UCSD-AML1 (cell line): Measurements from ENCODE around the gene TJP1.
"Not testable (repeated sequence)": the region's sequence is repeated elsewhere in the genome, so short reads cannot be mapped to it uniquely, and the experiment has no call there.

Experiments used
- DNase-seq: peaks from one replicate; lab custom pipeline; 2025; ENCODE audit not compliant: unreplicated experiment; lab: John Stamatoyannopoulos, UW

The TJP1 gene

DNA sequence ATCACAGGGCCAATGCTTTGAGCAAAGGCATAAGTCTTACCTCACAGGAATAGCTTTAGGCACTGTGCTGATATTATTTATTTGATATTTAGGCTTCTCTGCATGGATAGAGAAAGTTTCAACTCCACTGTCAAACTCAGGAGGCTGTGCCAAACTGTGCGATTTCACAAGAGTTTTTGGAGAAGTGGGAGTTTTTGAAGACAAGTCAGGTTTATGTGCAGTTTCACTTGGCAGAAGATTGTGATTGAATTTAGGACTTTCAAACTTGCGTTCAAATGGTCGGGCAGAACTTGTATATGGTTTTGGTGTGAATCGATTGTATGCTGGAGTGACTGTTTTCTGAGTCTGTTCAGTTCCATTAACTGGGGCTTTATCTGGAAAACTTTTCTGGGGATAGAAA is 113.7 kb downstream of the TJP1 start:
- no peak for DNase-seq

DNA sequence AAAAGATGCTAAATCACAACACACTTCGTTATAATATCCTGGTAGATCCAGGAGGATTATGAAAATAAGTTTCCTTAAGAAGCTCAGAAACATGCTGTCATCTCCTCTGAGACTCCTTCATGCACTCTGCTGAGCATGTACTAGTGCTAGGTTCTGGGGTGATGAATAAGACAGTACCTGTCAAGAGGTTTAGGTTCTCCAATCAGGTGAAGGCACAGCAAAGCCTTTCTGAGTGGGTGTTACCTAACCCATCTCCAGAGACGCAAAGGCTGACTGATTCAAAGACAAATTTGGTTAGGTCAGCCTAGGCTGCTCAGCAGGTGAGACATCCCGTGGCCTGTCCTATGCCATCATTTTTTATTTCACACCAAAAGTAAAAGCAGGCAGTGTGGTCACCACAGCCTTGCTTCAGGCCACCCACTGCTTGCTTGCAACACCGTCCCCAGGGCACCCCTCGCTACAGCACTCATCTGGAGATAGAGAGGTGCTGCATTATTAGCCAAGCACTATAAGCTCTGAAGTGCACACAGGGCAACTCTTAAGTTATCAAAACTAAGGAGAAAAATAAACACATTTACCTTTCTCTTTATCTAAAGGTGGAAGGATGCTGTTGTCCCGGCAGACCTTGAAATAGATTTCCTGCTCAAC is 117.2 kb downstream of the TJP1 start:
- no peak for DNase-seq

DNA sequence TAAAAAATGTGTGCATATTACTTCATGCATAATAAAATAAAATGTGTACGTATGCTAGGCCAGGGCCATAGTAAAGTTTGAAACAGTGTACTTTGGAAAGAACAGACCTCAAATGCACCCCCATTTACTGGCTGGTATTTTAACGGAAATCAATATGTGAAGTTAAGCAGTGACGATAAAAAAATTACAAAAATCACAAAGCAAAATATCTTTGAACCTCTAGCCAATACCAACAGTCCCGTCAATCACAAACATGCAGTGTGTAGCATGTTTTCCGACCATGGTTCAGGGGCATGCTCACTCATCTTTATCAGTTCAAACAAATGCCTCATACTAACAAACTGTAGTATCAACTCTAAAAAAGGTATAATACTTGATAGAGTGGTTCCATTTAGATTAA is 121.1 kb downstream of the TJP1 start:
- DNase-seq: no peak

DNA sequence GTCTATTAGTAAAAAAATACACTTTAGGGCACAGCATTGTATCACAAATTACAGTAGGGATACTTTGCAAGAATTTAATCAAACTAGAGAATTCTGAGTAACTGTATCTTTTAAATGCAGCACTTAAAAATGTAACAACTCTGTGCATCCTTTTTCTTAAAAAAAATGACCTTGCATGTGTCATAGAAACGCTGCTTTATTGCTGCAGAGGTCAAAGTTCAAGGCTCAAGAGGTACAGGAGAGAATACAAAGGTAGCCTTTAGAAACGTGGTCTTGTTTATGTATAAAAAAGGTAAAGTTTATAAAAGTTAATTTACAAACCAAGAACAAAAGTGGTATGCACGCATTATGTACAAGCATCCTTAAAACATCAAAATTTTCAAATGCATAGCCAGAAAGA is 122.0 kb downstream of the TJP1 start:
- DNase-seq: no peak

DNA sequence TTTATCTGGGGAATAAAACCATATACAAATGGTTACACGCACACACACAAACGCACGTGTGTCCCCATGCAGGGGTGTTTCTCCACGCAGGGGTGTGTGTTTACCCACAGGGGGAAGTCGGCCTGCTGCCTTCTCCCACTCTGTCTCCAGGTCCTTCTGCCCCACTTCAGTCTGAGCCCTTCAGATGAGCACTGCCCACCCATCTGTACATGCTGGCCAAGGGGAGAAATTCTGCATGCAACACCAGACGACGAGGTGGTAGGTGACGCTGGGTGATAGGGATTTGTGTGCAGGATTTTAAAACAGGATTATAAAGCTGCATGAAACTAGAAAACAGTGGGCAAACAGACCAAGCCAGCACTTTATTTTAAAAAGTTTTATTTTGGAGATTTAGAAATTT is 122.5 kb downstream of the TJP1 start:
- no peak for DNase-seq

DNA sequence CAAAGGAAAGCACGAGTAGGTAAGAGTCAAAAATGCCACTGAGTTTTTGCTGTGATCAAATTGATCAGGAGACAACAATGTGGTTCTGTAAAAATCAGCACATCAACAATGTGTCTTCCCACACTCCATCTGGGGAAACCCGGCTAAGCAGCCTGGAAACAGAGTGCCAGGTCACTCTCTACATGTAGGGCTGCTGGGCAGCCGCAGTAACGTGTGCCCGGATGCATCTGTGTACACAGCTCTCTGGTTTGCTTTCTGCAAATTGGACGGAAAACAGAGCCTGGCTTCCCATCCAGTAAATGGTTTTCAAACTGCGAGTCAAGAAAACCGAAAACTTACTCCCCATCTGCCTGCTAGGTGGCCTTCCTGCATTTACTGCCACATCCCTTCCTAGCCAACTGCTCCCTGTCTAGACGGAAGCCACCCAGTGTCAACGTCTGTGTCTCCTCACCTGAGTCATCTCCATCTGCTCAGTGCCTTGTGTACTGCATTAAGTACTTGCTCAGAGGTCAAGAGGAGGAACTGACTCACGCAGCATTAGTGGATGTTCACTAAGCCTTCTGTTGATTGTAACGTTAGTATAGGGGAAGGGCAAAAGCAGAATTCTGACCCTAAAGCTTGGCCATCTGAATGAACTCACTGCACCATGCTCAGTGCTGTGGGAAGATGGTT is 124.1 kb downstream of the TJP1 start:
- no peak for DNase-seq

DNA sequence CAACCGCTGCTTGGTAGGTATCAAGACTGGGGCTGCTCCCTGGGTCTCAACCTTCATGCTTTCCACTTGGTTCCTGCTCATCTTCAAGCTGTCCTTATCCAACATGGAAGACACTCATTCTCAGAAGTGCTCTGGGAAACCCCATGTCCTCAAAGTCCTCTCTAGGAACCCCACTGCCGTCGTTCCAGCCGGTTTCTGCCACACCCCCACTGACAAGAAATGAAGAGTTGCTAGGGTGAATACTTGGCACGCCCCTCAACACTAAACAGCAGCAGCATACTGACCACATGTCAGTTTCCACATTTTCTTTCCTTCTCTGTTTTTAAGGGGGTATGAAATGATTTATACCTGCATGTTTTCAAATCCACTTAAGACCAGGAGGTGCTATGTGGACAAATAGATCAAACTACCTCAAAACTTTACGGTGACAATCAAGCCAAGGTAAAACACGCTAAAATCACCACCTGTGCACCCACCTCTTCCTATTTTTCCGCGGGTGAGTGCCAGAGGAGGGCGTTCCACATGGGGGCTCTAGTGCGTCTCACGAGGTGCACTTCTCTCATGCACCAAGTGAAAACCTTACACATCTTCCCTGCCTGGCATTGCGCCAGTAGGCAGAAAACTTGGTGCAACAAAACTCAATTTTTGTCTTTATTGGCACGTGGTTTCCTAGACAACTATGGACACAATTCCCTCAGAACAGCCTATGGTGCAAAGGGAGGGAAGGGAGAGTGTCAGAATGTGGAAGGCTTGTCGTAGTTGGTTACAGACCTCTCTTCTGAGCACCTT is 125.1 kb downstream of the TJP1 start:
- DNase-seq: no peak

DNA sequence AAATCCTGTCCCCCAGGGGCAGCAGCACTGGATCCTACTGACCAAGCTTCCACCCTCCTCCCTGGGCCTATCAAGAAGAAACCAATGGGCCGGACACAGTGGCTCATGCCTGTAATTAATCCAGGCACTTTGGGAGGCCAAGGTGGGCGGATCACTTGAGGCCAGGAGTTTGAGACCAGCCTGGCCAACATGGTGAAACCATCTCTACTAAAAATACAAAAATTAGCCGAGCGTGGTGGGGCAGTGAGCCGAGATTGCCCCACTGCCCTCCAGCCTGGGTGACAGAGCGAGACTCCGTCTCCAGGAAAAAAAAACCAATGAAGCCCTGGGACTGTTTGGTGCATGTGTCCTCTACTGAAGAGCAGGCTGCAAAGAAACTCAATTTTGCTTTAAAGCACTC is 125.8 kb downstream of the TJP1 start:
- not testable (repeated sequence) for DNase-seq

DNA sequence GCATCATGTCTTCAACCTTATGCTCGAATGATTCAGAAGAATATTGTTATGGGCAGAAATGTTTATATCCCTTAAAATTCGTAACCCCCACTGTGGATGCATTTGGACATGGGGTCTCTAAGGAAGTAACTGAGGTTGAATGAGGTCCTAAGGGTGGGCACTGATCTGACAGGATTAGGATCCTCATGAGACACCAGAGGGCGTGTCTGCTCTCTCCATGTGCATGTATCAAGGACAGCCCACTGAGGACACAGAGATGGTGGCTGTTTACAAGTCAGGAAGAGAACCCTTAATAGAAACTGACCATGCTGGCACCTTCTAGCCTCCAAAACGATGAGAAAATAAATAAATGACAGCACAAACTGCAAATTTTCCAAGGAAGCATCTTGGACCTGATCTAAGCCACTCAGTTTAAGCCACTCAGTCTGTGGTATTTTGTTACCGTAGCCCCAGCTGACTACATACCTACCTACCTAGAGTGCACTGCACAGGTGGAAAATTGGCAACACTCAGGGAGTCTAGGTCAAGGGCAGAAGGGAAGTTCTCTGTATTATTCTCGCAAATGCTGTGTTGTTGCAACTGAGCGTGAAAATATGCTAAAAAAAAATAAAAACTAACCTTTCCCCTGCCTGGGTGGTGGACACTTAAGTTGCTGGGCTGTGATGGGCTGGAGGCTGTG is 126.6 kb downstream of the TJP1 start:
- DNase-seq: no peak

DNA sequence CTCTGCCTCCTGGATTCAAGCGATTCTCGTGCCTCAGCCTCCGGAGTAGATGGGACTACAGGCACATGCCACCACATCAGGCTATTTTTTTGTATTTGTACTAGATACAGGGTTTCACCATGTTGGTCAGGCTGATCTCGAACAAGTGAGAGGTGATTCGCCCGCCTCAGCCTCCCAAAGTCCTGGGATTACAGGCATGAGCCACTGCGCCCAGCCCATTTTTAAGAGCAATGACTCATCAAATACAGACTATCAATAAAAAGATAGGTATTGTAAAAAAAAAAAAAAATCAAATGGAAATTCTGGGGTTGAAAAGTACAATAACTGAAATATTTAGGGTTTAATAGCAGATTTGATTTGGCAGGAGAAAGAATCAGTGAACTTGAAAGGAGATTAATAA is 129.0 kb downstream of the TJP1 start:
- no peak for DNase-seq

DNA sequence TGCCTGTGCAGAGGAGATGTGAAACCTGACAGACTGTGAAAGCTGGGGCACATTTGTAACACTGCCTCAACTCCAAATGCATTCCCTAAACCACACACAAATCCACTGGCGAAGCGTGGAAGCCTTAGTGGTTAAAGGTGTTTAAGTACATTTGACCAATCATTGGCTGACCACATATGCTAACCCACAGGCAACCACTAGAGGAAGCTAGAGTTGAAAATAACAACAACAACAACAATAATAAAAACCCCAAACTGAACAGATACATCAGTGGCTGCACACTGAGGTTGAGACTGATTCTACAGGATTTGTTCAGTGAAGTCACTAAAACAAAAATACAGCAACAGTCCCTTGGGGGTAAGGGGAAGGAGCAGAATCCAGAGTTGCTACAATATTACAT is 129.7 kb downstream of the TJP1 start:
- no peak for DNase-seq

DNA sequence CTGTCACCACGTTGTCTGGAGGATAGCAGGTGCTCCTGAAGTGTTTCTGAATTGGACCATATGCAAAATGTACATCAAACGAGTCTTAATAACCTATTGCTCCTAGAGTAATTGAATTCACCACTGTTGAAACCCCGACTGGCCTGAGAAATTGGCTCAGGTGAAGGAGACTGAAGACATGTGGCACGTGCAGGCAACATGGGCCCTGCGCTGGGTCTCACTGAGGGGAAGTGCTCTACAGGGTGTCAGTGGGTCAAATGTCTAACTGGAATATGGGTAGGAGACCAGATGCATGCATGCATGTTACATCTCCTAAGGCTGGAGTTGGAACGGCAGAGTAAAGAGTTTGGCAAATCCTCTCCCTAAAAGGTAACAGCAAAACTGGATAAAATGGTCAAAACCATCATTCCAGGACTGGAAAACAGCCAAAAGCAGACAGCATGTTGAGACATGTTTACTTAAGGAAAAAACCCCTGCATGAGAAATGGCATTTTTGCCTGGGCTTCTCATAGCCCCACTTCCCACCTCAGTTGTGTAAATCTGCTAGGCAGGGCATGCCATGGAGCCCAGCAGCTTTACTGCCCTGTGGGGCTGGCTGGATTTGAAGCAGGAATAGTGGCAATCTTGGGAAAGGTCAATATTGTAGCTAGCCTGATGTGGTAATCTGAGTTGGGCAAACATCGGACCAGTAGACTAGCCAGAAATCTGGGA is 131.3 kb downstream of the TJP1 start:
- DNase-seq: no peak

DNA sequence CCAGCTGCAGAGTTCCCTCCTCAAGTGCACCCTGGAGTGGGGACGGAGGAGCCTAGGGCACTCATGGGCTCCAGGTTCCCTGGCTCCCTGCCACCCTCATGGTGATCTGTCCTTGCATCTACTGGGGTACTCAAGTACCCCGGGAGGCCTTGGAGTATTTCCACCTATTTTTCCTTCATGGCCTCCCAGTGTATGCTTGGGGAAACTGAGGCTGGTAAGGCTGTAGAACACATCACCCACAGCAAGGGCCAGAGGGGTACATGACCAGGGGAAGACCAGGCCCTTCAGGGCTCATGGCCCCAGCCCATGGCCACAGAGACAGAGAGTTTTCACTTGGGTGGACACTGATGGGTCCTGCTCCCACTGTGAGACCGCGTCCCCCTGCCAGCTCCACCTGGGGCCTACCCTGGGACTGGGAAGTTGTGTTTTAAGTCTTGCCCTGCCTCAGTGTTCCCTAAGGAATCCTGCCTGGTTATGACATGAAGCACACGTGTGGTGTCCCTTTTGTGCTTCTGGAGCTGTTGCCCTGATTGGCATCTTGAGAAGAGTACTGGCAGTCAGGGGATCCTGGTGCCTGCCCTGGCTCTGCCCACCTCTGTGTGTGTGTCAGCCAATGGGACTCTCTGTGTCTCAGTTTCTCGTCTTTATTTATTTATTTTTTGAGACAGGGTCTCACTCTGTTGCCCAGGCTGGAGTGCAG is 132.8 kb downstream of the TJP1 start:
- DNase-seq: no peak

DNA sequence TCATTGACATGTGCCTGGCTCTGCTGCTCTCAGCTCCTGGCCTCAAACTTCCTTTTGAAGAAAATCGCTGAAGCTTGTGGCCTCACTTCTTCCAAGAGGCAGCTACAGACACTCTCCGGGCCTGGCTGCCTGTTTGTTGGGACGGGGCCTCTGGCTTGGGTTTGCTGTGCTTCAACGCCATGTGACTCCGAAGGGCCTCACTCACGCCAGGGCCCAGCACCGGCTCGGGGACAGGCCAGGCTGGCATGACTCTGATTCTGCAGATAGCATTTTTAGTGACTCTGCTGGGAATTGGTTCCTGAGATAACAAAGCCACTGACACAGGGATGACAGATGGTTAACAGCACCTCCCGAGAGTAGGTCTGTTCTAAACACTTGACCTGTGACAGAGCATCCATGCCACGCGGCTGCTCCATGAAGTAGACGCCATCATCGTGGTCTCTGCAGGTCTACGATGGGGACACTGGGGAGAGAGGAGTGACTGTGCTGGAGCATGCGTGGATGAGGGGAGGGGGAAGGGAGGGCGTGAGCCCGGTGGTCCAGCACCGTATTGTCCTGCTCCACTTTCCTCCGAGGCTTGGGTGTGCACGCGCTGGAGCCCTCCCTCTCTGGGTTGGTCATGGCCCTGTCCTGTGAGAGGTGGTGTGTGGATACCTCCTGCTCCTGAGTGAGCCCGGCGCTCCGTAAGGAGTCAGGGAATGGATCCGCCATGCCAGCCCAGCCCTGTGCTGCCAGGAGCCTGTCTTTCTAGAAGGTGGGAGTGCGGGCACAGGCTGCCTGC is 133.6 kb downstream of the TJP1 start:
- no peak for DNase-seq

DNA sequence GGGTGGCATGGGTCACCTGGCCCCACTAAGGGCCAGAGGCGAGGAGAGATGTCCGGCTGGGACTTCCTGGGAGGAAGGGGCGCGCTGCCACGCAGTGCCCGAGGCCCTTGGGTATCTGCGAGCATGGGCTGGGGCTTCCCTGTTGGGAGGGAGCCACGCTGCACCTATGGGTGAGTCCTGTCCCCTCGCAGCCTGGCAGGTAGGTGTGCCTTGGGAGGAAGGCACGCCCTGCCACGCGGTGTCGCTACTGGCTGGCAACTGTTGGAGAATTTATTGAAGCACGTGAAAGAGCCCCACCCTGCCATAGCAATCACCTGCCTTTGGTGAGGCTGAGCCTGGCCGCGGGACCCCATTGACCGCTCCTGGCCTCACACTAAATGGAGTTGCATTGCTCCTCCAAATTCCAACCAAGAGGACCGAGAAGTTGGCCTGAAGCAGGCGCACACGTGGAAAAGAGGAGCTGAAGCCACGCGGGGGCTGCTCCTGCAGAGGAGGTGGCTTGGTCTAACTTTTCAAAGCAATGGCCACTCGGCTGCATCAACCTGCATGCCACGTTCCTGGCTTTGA is 134.2 kb downstream of the TJP1 start:
- no peak for DNase-seq

DNA sequence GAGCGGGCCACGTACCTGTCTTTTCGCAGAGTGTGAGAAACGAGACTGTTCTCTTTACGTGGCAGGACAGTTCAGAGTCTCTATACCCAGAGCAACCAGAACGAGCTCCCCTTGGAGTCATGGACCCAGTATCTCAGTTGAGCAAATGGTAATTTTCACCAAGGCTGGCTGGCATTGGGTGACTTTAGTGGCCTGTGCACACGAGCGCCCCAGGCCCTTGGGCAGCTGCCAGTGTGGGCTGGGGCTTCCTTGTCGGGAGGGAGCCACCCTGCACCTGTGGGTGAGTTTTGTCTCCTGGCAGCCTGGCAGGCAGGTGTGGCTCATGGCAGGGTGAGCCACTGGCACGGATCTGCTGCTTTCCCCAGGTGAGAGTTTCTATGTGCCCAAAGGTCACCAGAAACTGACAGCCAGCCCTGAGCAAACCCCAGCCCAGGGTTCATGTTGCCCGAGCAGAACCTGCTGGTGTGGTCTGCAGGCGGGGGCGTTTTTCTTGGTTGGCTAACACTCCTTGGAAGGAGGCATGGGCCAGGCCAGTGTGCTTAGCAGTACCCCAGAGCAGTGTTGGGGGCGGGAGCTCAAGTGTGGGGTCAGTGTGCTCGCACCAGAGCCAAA is 135.0 kb downstream of the TJP1 start:
- no peak for DNase-seq

DNA sequence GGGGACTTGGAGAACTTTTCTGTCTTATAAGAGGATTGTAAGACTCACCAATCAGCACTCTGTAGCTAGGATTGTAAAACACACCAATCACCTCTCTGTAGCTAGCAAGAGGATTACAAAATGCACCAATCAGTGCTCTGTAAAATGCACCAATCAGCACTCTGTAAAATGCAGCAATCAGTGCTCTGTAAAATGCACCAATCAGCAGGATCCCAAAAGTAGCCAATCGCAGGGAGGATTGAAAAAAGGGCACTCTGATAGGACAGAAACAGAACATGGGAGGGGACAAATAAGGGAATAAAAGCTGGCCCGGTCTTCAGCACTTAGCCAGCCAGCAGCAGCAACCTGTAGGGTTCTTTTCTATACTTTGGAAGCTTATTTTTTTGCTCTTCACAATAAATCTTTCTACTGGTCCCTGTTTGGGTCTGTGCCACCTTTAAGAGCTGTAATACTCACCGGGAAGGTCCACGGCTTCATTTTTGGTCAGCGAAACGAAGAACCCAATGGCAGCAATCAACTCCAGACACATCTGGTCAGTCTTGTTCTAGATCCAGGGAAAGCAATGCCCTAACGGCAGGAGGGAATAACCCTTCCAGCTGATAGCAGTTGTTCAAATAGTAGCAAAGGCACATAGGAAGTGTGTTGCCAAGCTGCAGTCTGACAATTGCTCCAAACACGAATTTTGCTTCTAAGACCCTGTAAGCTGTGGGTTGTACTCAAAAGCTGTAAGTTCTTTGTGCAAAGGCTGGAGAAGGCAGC is 135.6 kb downstream of the TJP1 start:
- no peak for DNase-seq

DNA sequence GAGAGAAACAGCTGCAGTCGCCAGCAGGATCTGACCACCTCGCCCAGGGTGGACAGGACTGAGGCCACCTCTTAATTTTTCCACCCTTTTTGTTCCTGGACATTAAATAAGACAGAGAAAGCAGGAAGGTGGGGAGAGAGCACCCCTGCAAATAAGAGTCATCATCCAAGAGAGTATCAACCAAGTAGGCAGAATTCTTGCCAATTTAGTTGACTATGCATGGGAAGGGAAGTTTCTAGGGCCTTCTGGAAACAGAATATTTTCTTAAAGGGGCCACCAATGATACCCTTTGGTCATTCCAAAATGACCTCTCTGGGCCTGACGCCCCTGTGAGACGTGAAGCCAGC is 136.2 kb downstream of the TJP1 start:
- DNase-seq: no peak
